Measurements from ENCODE around the gene HNRNPA2B1. TPM values are rescaled to one million over a fixed set of nuclear protein-coding genes. Genes with fewer than 3 reads are reported as not detected.

Gene HNRNPA2B1
- total and polyA plus RNA-seq, 2 donors (not counting 1 experiment from before 2014, with no cell fraction given): 167 to 524 TPM

- no peak for TF ChIP-seq EZH2 (IDR thresholded peaks at IDR 0.05; ENCODE audit: borderline replicate concordance, insufficient read depth, low read depth, low read length, poor library complexity, severe bottlenecking)
- TF ChIP-seq, protein P1, sequence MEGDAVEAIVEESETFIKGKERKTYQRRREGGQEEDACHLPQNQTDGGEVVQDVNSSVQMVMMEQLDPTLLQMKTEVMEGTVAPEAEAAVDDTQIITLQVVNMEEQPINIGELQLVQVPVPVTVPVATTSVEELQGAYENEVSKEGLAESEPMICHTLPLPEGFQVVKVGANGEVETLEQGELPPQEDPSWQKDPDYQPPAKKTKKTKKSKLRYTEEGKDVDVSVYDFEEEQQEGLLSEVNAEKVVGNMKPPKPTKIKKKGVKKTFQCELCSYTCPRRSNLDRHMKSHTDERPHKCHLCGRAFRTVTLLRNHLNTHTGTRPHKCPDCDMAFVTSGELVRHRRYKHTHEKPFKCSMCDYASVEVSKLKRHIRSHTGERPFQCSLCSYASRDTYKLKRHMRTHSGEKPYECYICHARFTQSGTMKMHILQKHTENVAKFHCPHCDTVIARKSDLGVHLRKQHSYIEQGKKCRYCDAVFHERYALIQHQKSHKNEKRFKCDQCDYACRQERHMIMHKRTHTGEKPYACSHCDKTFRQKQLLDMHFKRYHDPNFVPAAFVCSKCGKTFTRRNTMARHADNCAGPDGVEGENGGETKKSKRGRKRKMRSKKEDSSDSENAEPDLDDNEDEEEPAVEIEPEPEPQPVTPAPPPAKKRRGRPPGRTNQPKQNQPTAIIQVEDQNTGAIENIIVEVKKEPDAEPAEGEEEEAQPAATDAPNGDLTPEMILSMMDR (IDR thresholded peaks at IDR 0.05): no peak
- Histone ChIP-seq H3K4me3 (ENCODE audit: control extremely low read depth in 1 of 5, extremely low read depth in 1 of 5, insufficient read depth in 1 of 5, low read depth in 2 of 5, low read length in 4 of 5) (peak overlapping the region; percentile 80 to 100 (median 100)), H4K20me1 (ENCODE audit: control insufficient read depth, insufficient read depth, low read length, poor library complexity, severe bottlenecking) (peaks cover 80% of the 10 kb centered on the region), H3K36me3 (replicated peaks in 1 of 2; ENCODE audit: control extremely low read depth in 1 of 2, control insufficient read depth in 1 of 2, extremely low read depth in 1 of 2, insufficient read depth in 2 of 2, low read length in 1 of 2) (peaks cover 0 to 65% of the 10 kb centered on the region in 2 experiments), H3K4me2 (replicated peaks; ENCODE audit: low read depth, low read length, poor library complexity, severe bottlenecking) (peak overlapping the region; percentile 82), H3K4me1 (ENCODE audit: control insufficient read depth in 2 of 2, insufficient read depth in 2 of 2, low read length in 2 of 2) (peaks cover 48 to 51% of the 10 kb centered on the region in 2 donors), H3K9ac (ENCODE audit: low read length) (peak overlapping the region; percentile 100), H3K79me2 (ENCODE audit: control insufficient read depth, insufficient read depth, low read length) (peaks cover 86% of the 10 kb centered on the region), H3K27me3 (replicated peaks in 1 of 4; ENCODE audit: control extremely low read depth in 1 of 4, control insufficient read depth in 3 of 4, insufficient read depth in 4 of 4, low read length in 3 of 4) (no peaks in the 10 kb centered on the region), H3K9me3 (ENCODE audit: control extremely low read depth in 1 of 3, control insufficient read depth in 2 of 3, insufficient read depth in 1 of 3, low read length in 2 of 3) (no peaks in the 10 kb centered on the region), H2AFZ (ENCODE audit: insufficient read depth, low read depth, low read length, poor library complexity, severe bottlenecking) (no peak overlapping the region), H3K27ac (ENCODE audit: low read length in 2 of 2) (peak overlapping the region; percentile 45 to 97)
- POLR2A ChIA-PET: interaction anchor here (0.5 to 2.9 kb wide), 6 partner anchors 9 to 200 kb away, joined by 3 to 14 read pairs (median 4); partner anchors contain the start of gene NFE2L3
- no peak for ATAC-seq (ENCODE audit: low read depth)
- H3K27me3 Mint-ChIP-seq: no peaks in the 10 kb centered on the region
- intact Hi-C loops (cut with micrococcal nuclease): loop anchor here (1.0 to 10.0 kb wide), 6 partner anchors 8 to 967 kb away; partner anchors contain the start of gene HOXA9
- 20% methylated on average over 3 of the region's 5 CpGs for WGBS (ENCODE audit: insufficient coverage)
- CTCF ChIA-PET: interaction anchor here (0.5 to 9.6 kb wide), 35 partner anchors 9 to 542 kb away, joined by 3 to 114 read pairs (median 5); partner anchors contain the start of genes NFE2L3 and SNX10
- H3K9me3 Mint-ChIP-seq (ENCODE audit: insufficient read depth): no peaks in the 10 kb centered on the region
- peak overlapping the region; percentile 99 for H3K4me3 Mint-ChIP-seq
- H3K4me1 Mint-ChIP-seq: peaks cover 54% of the 10 kb centered on the region
- H3K27ac Mint-ChIP-seq: peak overlapping the region; percentile 84
- DNase-seq: peak; percentile 80
These were observed 3.1 kb downstream of the HNRNPA2B1 start for GRCh38 chr7:26197153-26198115.

Data from B cell (primary cell).